ENCODE results near the gene CEP63.

Gene CEP63

DNA sequence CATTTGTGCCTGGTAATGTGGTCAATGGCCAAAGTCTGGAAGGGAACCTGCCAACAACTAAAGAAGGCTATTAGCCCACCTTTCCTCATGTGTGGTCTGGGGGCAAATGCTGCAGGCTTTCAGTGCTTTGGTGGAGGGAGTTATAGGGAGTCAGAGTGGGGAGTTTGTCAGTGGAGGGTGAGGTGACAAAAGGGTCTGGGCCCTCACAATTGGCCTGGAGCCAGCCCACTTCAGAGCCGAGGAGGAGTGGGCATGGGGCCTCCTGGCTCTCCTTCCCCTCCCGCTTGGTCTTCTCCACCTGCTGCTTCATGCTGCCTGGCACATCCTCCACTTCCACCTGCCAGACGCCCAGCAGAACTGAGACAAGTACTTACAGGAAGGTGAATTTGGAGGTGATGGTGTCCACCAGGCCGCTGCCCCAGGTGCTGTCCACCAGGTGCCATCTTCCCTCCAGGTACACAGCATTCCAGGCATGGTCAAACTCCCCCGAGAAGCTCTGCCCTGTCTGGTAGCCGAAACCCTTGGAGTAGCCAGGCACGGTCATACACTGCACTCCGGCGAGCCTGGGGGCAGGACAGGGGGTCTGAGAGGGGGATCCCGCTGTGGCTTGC lies 124.1 kb downstream of the CEP63 start:
- no peak for DNase-seq (ENCODE audit: low read depth)
- TF ChIP-seq, protein P1, sequence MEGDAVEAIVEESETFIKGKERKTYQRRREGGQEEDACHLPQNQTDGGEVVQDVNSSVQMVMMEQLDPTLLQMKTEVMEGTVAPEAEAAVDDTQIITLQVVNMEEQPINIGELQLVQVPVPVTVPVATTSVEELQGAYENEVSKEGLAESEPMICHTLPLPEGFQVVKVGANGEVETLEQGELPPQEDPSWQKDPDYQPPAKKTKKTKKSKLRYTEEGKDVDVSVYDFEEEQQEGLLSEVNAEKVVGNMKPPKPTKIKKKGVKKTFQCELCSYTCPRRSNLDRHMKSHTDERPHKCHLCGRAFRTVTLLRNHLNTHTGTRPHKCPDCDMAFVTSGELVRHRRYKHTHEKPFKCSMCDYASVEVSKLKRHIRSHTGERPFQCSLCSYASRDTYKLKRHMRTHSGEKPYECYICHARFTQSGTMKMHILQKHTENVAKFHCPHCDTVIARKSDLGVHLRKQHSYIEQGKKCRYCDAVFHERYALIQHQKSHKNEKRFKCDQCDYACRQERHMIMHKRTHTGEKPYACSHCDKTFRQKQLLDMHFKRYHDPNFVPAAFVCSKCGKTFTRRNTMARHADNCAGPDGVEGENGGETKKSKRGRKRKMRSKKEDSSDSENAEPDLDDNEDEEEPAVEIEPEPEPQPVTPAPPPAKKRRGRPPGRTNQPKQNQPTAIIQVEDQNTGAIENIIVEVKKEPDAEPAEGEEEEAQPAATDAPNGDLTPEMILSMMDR (conservative IDR thresholded peaks at IDR 0.05; ENCODE audit: low read depth, low read length), result no peak
- no peak overlapping the region for H3K4me3 ChIP-seq (ENCODE audit: low read length)

- H3K4me3 ChIP-seq (ENCODE audit: low read length), result no peak overlapping the region
- no peak for DNase-seq (ENCODE audit: low read depth)
- TF ChIP-seq, protein P1 (conservative IDR thresholded peaks at IDR 0.05; ENCODE audit: low read depth, low read length), result no peak
These were observed 124.9 kb downstream of the CEP63 start for GRCh38 chr3:134610432-134611385.

DNA sequence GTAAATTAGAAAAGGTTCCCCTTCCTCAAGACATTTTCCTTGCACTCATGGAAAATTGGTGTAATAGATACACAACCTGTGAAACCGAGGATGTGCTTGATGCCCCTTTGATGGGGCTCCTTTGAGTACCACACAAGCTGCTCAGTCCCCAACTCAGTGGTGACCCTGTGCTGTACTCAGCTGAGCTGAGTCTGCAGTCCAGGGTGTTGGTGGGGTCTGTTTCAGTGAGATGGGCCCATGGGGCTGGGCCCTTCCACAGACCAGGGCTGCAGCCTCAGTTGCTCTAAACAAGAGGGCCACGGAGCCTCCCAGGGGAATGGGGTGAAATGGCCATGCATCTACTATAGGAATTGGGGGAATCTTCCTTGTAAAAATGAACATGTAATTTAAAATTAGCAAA lies 125.7 kb downstream of the CEP63 start:
- TF ChIP-seq, protein P1 (conservative IDR thresholded peaks at IDR 0.05; ENCODE audit: low read depth, low read length), result no peak
- DNase-seq (ENCODE audit: low read depth), result no peak
- H3K4me3 ChIP-seq (ENCODE audit: low read length), result no peak overlapping the region

DNA sequence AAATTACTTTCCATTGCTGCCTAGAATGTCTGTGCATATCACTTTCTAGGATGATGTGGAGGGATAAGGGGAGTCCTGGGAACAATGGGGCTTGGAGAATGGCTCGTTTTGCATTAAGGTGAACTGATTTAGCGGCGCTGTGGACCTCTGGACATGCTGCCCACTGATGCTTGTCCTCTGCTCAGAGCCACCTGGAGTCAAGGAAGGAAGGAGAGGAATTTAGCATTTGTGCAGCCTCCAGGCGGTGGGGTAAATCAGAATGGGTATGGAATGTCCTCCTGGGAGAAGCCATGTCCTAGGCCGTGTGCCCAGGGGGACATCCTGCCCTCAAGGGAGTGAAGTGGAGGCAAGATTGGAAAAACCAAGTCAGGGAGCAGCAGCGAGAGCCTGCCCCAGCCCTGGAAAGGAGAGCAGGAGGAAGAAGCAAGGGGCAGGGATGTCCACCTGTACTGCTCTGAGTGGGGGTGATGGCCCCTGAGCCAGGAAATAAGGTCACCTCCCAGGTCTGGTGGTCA lies 127.2 kb downstream of the CEP63 start:
- no peak for DNase-seq (ENCODE audit: low read depth)
- TF ChIP-seq, protein P1 (conservative IDR thresholded peaks at IDR 0.05; ENCODE audit: low read depth, low read length), result no peak
- H3K4me3 ChIP-seq (ENCODE audit: low read length), result no peak overlapping the region

- H3K4me3 ChIP-seq (ENCODE audit: low read length), result no peak overlapping the region
- TF ChIP-seq, protein P1 (conservative IDR thresholded peaks at IDR 0.05; ENCODE audit: low read depth, low read length), result no peak
- no peak for DNase-seq (ENCODE audit: low read depth)
These were observed 129.1 kb downstream of the CEP63 start for GRCh38 chr3:134614955-134615354.

- TF ChIP-seq, protein P1 (conservative IDR thresholded peaks at IDR 0.05; ENCODE audit: low read depth, low read length), result no peak
- DNase-seq (ENCODE audit: low read depth), result no peak
- H3K4me3 ChIP-seq (ENCODE audit: low read length), result no peak overlapping the region
These were observed 129.9 kb downstream of the CEP63 start for GRCh38 chr3:134615743-134616142.

Data from retinal pigment epithelial cell (primary cell).